Subcutaneous adipose tissue (tissue), 4 donors: ENCODE results near the gene DUS3L. TPM values are rescaled to one million over a fixed set of nuclear protein-coding genes. Genes with fewer than 3 reads are reported as not detected.

Experiments used
- total RNA-seq, 4 donors: library from RNA; depleted of rRNA; stranded (reverse); fragments of >200 nt; gene quantifications; one replicate each; pipeline ENCODE4 v1.1.0, GENCODE V29; 2016
- TF ChIP-seq, protein P1 (sequence below): fragments of 450-650 bp; IDR thresholded peaks from one replicate; pipeline ENCODE4 v1.5.1; 2016; ENCODE audit warnings: low read depth, mild to moderate bottlenecking, control low read depth, antibody characterized with exemption, moderate library complexity

DUS3L gene
- total RNA-seq, 4 donors from 2014 or later, result 19.4 to 25.1 (median 23.8) TPM

DNA sequence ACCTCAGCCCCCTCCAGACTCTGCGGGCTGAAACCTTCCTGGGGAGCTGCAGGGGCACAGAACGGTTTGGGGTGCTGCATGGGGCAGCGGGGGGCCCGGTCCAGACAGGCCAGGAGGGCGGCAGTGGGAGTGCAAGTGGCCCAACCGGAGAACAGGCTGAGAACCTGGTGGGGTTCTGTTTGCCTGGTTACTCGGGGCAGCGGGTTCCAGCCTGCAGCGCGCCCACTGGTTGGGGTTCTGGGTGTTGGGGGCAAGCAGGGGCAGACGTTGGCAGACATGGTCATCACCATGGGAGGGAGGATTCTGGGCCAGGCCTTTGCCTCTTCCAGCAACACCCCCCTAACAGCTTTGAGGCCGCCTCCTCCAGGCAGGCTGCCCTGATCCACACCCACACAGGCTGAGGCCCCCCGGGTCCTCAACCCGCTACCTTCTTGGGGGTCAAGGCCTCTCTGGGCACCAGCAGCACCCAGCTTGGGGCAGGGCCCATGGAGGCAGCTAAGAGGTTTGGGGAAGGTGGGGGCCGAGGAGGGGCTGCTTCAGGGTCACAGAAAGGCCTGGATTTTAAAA, 6.3 kb downstream of the DUS3L start, which contains the start of gene PRR22:
TSS of gene PRR22 (minus strand) at position 166 of the 567 bp plus-strand sequence. CDS start at position 80, 86 bp downstream.
- TF ChIP-seq, protein P1, sequence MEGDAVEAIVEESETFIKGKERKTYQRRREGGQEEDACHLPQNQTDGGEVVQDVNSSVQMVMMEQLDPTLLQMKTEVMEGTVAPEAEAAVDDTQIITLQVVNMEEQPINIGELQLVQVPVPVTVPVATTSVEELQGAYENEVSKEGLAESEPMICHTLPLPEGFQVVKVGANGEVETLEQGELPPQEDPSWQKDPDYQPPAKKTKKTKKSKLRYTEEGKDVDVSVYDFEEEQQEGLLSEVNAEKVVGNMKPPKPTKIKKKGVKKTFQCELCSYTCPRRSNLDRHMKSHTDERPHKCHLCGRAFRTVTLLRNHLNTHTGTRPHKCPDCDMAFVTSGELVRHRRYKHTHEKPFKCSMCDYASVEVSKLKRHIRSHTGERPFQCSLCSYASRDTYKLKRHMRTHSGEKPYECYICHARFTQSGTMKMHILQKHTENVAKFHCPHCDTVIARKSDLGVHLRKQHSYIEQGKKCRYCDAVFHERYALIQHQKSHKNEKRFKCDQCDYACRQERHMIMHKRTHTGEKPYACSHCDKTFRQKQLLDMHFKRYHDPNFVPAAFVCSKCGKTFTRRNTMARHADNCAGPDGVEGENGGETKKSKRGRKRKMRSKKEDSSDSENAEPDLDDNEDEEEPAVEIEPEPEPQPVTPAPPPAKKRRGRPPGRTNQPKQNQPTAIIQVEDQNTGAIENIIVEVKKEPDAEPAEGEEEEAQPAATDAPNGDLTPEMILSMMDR, result no peak

- TF ChIP-seq, protein P1, result no peak
Observed at GRCh38 chr19:5782945-5783919, 7.7 kb downstream of the DUS3L start.

DNA sequence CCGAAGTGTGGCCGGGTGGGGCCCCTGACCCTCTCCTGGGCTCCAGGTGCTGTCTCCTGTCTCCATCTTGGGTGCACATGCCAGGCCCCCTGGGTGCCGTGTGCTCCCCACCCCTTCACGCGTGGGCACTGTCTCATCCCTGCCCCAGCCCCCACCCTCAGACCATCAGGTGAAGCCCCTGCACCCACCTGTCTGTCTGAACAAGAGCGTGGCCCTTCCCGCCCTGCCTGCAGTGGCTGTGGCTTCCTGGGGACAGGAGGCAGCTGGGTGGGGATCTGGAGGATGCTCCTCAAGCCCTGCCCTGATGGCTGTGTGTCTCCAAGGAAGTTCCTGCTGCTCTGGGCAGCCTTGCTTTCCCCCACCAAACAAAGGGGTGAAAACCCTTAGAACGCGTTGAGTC, 8.6 kb downstream of the DUS3L start:
- TF ChIP-seq, protein P1, result no peak

GRCh38 chr19:5778402-5778801, 12.6 kb downstream of the DUS3L start:
- TF ChIP-seq, protein P1, result no peak

GRCh38 chr19:5775668-5776309, 15.2 kb downstream of the DUS3L start:
- TF ChIP-seq, protein P1, result no peak

DNA sequence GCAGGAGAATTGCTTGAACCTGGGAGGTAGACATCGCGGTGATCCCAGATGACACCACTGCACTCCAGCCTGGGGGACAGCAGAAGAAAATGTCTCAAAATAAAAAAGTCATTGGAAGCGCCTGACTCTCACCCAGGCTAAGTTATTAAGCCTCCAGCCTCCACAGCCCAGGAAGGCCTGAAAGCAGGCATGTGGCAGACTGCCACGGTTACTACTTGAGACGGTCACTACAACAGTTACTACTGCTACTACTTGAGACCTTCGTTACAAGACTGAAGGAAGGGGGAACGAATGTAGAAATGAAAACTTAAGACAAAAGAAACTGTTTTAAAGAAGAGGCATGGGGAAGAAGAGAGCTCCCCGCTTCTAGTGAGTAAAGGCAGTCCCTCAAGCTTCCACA, 16.0 kb downstream of the DUS3L start:
- TF ChIP-seq, protein P1, result no peak

GRCh38 chr19:5773276-5773675, 17.7 kb downstream of the DUS3L start:
- TF ChIP-seq, protein P1, result no peak
